Stomach (tissue), 4 donors: Measurements from ENCODE around the gene KDM2B.

Experiments used
- CTCF ChIP-seq, 7 experiments: fragments of 450-650 bp in 4 of 7; fragments of 200-600 bp in 3 of 7; sonication (generic) in 3 of 7; IDR thresholded peaks; one replicate each; pipeline ENCODE4 v1.5.1; 2016 to 2019; ENCODE audit warnings: antibody characterized with exemption in 7 of 7, control low read depth in 2 of 7, mild to moderate bottlenecking in 1 of 7
- EP300 ChIP-seq: sonication (generic); formaldehyde crosslinking; IDR thresholded peaks from one replicate; pipeline ENCODE4 v1.6.1; 2017; ENCODE audit warnings: antibody characterized with exemption
- POLR2A ChIP-seq, 4 donors: fragments of 450-650 bp; IDR thresholded peaks; one replicate each; pipeline ENCODE4 v1.6.1; 2016; ENCODE audit warnings: antibody characterized with exemption in 4 of 4, control low read depth in 2 of 4, mild to moderate bottlenecking in 1 of 4, moderate library complexity in 1 of 4

GRCh38 chr12:121465921-121466793, 114.7 kb downstream of the KDM2B start:
- TF ChIP-seq EP300 (no peak), CTCF (IDR thresholded peaks at IDR 0.05) (no peak), POLR2A (IDR thresholded peaks at IDR 0.05) (no peak)
